Testis (tissue), 3 donors: ENCODE data around the gene NPHP4. TPM values are rescaled to one million over a fixed set of nuclear protein-coding genes. Genes with fewer than 3 reads are reported as not detected.

Source experiments
- DNase-seq: peaks from one replicate; pipeline ENCODE4 v3.0.0-alpha.2; 2019
- H3K27ac ChIP-seq, 2 donors: fragments of 200-600 bp; sonication (generic); one replicate each; pipeline ENCODE4 v1.5.1; 2019
- H3K27me3 ChIP-seq: fragments of 200-600 bp; sonication (generic); one replicate; pipeline ENCODE4 v1.5.1; 2019
- H3K36me3 ChIP-seq: fragments of 200-600 bp; sonication (generic); one replicate; pipeline ENCODE4 v1.5.1; 2017; ENCODE audit warnings: low read depth; ENCODE audit errors: missing control alignments
- H3K4me1 ChIP-seq: fragments of 200-600 bp; sonication (generic); one replicate; pipeline ENCODE4 v1.5.1; 2019
- H3K4me3 ChIP-seq, 2 donors: fragments of 200-600 bp; sonication (generic); one replicate each; pipeline ENCODE4 v1.5.1; 2017 to 2019
- H3K9me3 ChIP-seq: fragments of 200-600 bp; sonication (generic); one replicate; pipeline ENCODE4 v1.5.1; 2017
- CTCF ChIP-seq, 3 experiments: fragments of 450-650 bp in 2 of 3; fragments of 200-600 bp in 1 of 3; sonication (generic) in 1 of 3; IDR thresholded peaks; one replicate each; pipeline ENCODE4 v1.5.1; 2016 to 2019; ENCODE audit warnings: antibody characterized with exemption in 3 of 3, mild to moderate bottlenecking in 2 of 3, moderate library complexity in 1 of 3
- POLR2A ChIP-seq: fragments of 450-650 bp; IDR thresholded peaks from one replicate; pipeline ENCODE4 v1.6.1; 2017; ENCODE audit warnings: antibody characterized with exemption, mild to moderate bottlenecking, moderate library complexity
- WGBS, 2 donors: methylation state at CpG; one replicate each; pipeline ENCODE4 v1.1.5; 2018; 5-methylcytosine and 5-hydroxymethylcytosine counted together
- intact Hi-C: fragments of 100-400 bp; cut with DNase I; formaldehyde crosslinking; loops from one replicate; pipeline ENCODE4 v1.15.1; 2023; ENCODE audit warnings: low total_unique reads
- polyA plus RNA-seq: library from polyadenylated mRNA; stranded (reverse); fragments of 350-450 nt; fragmentation: Illumina TruSeq; extraction: RNeasy Lipid Tissue Mini Kit (QIAGEN cat#74804); gene quantifications from one replicate; pipeline ENCODE4 v1.2.3, GENCODE V29; 2014; ENCODE audit warnings: low read depth, low replicate concordance; ENCODE audit not compliant: insufficient read depth
- total RNA-seq, 2 donors: library from RNA; depleted of rRNA; stranded (reverse); fragments of >200 nt; gene quantifications; one replicate each; pipeline ENCODE4 v1.2.3, GENCODE V29; 2016

NPHP4 gene
- total and polyA plus RNA-seq, 3 donors from 2014 or later: 26.3 to 65.9 (median 49.4) TPM

- no peaks in the 10 kb centered on the region for H3K27me3 ChIP-seq
- no peaks in the 10 kb centered on the region for H3K36me3 ChIP-seq
- WGBS, 2 donors: 88 to 93% methylated on average over 16 to 20 of the region's 20 CpGs
- TF ChIP-seq POLR2A (no peak), CTCF (IDR thresholded peaks at IDR 0.05) (no peak)
- no peak overlapping the region for H3K27ac ChIP-seq
- H3K4me3 ChIP-seq: no peak overlapping the region
- H3K4me1 ChIP-seq: no peaks in the 10 kb centered on the region
- DNase-seq: no peak
- intact Hi-C loops: no loop called here
- H3K9me3 ChIP-seq: no peaks in the 10 kb centered on the region
These were observed 44.1 kb downstream of the NPHP4 start for GRCh38 chr1:5947978-5948680.

- intact Hi-C loops: no loop called here
- Histone ChIP-seq H3K27me3 (no peaks in the 10 kb centered on the region), H3K9me3 (no peaks in the 10 kb centered on the region), H3K27ac (no peak overlapping the region), H3K4me3 (no peak overlapping the region), H3K36me3 (no peaks in the 10 kb centered on the region), H3K4me1 (no peaks in the 10 kb centered on the region)
- DNase-seq: no peak
- TF ChIP-seq CTCF (IDR thresholded peaks at IDR 0.05) (no peak), POLR2A (no peak)
- 91 to 95% methylated on average over 22 of the region's 22 CpGs for WGBS, 2 donors
These were observed 45.0 kb downstream of the NPHP4 start for GRCh38 chr1:5947071-5947821.

GRCh38 chr1:5945445-5945844, 46.8 kb downstream of the NPHP4 start:
- Histone ChIP-seq H3K9me3 (no peaks in the 10 kb centered on the region), H3K27ac (no peak overlapping the region), H3K27me3 (no peaks in the 10 kb centered on the region), H3K4me3 (no peak overlapping the region), H3K4me1 (no peaks in the 10 kb centered on the region), H3K36me3 (no peaks in the 10 kb centered on the region)
- WGBS, 2 donors: 94 to 95% methylated on average over 14 of the region's 14 CpGs
- peak; percentile 8 for DNase-seq
- no peak for TF ChIP-seq CTCF (IDR thresholded peaks at IDR 0.05)
- no peak for TF ChIP-seq POLR2A
- intact Hi-C loops: no loop called here

GRCh38 chr1:5944843-5945167, 47.4 kb downstream of the NPHP4 start:
- intact Hi-C loops: no loop called here
- TF ChIP-seq POLR2A (no peak), CTCF (IDR thresholded peaks at IDR 0.05) (no peak)

More at GRCh38 chr1:5944843-5945167, 47.4 kb downstream of the NPHP4 start:
- WGBS, 2 donors: 90 to 95% methylated on average over 12 of the region's 12 CpGs
- H3K4me3 ChIP-seq: no peak overlapping the region
- H3K27ac ChIP-seq: no peak overlapping the region
- no peak for DNase-seq
- no peaks in the 10 kb centered on the region for H3K4me1 ChIP-seq
- H3K36me3 ChIP-seq: no peaks in the 10 kb centered on the region
- no peaks in the 10 kb centered on the region for H3K9me3 ChIP-seq
- no peaks in the 10 kb centered on the region for H3K27me3 ChIP-seq
